Epithelial cell of proximal tubule (primary cell): ENCODE results near the gene AREG. TPM values are rescaled to one million over a fixed set of nuclear protein-coding genes. Genes with fewer than 3 reads are reported as not detected.

Experiments used
- DNase-seq: peaks from one replicate; pipeline ENCODE4 v3.0.0-alpha.2; 2011; ENCODE audit warnings: low read depth
- H3K4me3 ChIP-seq: 2 replicates; pipeline ENCODE4 v1.5.1; 2011; ENCODE audit warnings: low read depth, mild to moderate bottlenecking, low read length
- total RNA-seq: library from RNA; depleted of rRNA; stranded (reverse); fragments of >200 nt; gene quantifications from 2 replicates; pipeline ENCODE4 v1.2.3, GENCODE V29; 2015
- TF ChIP-seq, protein P1 (sequence below): conservative IDR thresholded peaks from 2 replicates; pipeline ENCODE4 v1.5.1; 2012; ENCODE audit warnings: low read depth, mild to moderate bottlenecking, low read length

AREG gene
- total RNA-seq, 1 donor from 2014 or later = 211 TPM

DNA sequence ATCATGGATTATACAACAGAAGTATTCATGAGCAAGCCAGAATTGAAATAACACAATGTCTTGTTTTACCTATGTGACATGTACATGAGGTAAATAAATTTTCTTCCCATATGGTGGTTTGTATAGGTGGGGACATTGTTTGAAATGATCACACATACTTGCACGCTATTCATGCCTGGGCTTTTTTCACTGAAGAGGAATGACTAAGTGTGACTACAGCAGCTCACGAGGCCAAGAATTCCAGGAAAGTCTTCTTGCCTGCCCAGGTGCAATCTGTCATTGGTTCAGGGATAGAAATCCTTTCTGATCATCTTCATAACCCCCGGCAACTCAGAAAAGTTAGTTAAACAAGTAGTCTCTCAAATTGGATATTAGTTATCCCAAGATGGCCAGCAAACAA, 36.3 kb upstream of the AREG start:
- no peak overlapping the region for H3K4me3 ChIP-seq
- TF ChIP-seq, protein P1, sequence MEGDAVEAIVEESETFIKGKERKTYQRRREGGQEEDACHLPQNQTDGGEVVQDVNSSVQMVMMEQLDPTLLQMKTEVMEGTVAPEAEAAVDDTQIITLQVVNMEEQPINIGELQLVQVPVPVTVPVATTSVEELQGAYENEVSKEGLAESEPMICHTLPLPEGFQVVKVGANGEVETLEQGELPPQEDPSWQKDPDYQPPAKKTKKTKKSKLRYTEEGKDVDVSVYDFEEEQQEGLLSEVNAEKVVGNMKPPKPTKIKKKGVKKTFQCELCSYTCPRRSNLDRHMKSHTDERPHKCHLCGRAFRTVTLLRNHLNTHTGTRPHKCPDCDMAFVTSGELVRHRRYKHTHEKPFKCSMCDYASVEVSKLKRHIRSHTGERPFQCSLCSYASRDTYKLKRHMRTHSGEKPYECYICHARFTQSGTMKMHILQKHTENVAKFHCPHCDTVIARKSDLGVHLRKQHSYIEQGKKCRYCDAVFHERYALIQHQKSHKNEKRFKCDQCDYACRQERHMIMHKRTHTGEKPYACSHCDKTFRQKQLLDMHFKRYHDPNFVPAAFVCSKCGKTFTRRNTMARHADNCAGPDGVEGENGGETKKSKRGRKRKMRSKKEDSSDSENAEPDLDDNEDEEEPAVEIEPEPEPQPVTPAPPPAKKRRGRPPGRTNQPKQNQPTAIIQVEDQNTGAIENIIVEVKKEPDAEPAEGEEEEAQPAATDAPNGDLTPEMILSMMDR = no peak
- DNase-seq = peak; percentile 20

DNA sequence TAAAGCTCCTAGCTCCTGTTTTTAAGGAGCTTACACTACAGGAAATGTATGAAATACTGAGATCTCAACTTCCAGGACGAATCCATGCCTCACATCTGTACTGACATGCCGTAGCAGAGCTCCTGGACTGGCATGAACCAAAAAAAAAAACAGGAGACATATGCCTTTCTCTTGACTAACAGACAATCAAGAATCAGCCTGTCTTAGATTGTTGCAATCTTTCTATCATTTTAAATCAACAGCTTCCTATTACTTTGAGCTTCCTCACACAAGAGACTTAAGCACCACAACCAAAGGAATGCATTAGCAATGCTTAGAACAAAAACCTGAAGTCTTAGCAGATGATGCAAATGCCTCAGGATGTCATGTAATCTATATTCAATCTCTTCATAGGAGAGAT, 34.7 kb upstream of the AREG start:
- TF ChIP-seq, protein P1 = no peak
- no peak overlapping the region for H3K4me3 ChIP-seq
- DNase-seq = no peak

DNA sequence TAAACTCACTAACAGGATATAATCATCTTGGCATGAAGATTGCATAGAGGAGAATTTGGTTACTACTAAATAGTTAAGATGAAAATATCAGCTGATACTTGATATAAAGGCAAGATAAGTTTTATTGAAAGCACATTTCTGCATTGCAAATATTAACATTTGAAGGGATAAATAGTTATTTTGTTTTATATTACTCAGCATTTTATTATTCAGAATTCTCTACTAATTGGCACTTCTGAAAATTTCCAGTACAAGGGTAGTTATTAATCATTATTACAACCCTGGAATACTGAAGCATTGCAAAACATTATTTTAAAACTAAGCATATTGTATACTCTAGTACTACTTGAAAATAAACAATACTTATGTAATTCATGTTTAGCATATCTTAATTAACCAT, 32.7 kb upstream of the AREG start:
- H3K4me3 ChIP-seq = no peak overlapping the region
- DNase-seq = no peak
- TF ChIP-seq, protein P1 = no peak

DNA sequence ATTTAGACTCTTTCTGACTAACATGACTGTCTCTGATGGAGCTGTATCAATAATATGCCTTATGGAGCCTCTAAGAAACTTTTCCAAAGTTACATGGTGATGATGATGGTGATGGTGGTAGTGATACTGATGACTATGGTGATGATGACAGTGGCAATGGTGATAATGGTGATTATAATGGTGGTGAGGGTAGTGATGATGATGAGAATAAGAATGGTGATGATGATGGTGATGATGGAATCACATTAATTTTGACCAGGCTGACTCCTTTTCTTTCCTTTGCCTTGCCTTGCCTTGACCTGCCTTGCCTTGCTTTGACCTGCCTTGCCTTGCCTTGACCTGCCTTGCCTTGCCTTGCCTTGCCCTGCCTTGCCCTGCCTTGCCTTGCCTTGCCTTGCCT, 31.7 kb upstream of the AREG start:
- TF ChIP-seq, protein P1 = no peak
- no peak for DNase-seq
- H3K4me3 ChIP-seq = no peak overlapping the region

DNA sequence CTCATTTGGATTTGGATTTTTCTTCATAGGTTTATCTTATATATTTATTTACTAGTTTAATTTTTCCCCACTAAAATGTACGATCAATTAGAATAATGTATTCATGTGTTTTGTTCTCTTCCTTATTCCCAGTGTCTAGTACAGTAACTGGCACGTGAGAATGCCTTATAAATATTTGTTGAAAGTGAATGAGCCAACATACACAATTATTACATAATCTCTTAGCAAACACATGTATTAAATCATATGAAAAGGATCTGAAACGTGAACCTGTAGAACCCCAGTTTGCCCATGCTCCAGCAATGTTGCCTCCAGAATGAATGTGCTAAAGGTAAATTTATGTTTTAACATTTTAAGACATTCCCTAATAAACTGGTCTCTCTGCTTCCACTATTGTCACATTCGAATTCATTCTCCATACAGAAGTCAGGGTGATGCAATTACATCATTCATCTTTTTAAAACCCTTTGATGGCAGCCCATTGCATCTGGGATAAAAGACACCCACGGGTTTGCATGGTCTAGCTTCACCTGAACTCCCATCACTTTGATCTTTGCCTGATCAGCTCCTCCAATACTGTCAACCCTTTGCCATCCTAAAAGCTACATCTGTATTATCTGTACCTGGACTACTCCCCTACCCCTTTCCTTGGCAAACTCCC, 30.7 kb upstream of the AREG start:
- H3K4me3 ChIP-seq = no peak overlapping the region
- TF ChIP-seq, protein P1 = no peak
- no peak for DNase-seq

DNA sequence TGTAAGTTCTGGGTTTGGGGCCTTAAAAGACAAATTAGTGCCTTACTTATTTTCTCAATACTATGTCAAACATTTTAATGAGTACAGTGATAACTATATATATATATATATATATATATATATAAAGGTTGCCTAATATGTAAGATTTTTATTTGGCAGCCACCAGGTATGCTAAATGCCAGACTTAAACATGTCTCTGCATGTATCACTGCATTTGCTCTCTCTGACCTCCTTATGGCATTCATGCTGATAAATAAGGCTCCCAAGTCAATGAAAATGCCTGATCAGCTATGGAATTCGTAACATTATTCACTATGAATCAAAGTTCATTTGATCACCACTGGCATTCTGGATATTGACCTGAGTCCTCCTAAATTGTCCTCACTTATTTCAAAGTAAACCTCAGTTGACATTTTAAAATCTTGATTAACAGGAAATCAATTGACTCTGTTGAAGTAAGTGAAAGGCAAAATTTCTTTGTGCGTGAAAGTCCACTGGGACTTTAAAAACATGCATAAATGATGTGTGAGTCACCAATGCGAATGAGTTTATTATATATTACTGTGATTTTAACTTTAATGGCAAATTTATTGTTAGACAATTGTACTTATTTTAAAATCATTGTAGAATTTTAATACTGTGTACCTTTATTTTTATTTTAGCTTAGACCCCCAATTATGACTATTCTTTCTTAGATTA, 29.2 kb upstream of the AREG start:
- no peak overlapping the region for H3K4me3 ChIP-seq
- DNase-seq = no peak
- TF ChIP-seq, protein P1 = no peak
